CD4-positive, alpha-beta T cell treated with Interleukin-6 at 100 ng/mL for 8 hours (primary cell): ENCODE data around the gene NPC1L1.
A peak's percentile ranks its signal among the peaks of the same experiment; 100 is the strongest.
"Not testable (repeated sequence)": the region's sequence is repeated elsewhere in the genome, so short reads cannot be mapped to it uniquely, and the experiment has no call there.

ENCODE experiments used
- DNase-seq: peaks from one replicate; pipeline ENCODE4 v3.0.0-alpha.2; 2020; ENCODE audit warnings: mixed read lengths, low spot score

NPC1L1 gene

DNA sequence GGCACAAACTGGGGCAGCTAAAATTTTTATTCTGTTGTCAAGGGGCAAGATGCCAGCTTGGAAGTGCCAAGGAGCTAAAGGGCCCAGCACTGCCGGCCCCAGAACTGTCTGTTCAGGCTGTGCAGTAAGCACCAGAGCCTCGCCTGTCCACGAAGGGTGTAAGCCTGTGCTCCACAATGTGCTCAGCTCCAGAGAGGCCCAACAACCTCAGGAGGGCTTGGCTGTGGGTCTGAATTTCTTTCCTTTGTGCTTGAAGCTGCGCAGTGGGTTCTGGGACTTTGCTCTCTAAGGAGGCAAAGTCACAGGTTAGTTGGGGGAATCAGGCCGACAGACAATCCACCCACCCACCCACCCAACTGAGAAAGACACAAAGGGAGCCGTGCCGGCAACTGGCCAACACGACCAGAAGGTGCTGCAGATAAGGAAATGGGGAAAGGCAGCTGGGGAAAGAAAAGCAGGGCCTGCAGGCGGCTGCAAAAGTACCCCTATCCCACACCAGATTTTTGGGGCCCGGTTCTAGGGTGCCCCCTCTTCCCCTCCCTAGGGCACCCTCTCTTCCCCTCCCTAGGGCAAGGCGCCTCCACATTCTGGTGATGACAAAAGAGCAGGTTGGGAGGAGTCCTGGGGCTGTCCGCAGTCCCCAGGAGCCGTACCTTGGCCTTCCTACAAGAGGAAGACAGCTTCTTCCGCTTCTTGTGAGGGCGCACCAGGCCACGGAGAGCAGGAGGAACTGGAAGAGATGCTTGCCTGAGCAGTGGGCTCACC is 24.8 kb upstream of the NPC1L1 start:
- DNase-seq, result no peak

DNA sequence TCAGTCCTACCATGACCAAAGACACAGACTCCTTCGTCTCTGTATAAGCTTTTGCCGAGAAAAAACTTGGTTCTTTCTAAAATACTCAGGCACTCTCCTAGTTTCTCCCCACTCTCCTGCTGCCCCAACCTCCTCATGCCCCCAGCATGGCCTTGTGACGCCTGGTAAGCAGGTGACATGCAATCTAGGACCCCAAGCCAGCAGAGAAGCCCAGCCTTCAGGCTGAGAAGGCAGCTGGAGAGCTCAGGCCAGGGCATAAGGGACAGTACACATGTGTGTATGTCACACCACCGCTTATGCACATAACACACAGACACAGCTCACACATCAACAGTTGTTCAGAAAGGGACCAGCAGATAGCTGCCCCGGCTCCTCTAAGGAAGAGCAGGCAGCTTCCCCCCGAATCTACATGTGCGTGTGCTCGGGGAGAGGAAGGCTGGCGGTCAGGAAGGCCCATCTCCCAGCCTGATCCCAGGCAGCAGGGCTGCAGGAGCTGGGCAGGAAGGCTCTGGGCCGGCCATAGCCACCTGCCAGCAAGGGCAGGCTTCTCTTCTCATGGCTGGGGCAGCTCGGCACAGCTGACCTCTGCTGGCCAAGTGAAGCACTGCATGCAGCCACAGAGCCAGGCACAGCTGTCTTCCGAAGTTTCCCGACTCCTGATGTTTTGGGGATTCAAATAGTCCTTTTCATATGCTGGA is 24.1 kb upstream of the NPC1L1 start:
- DNase-seq, result peak; percentile 55

DNA sequence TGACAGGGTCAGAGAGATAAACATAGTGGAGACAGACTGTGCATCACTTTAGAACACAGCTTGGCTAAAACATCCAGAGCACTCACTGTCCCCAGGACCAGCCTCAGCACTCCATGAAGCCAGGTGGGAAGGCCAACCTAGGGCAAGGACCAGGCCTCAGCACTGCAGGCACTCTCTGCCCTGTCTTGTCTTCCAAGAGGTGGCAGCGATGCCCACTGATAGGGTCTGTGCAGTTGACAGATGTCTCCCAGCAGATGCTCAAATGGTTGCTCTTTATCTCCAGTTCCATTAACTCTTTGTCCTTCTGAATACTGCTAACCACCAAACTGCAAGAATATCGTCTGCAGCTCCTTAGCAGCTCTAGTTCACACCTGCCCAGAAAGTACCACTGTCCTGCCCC is 23.5 kb upstream of the NPC1L1 start:
- no peak for DNase-seq

DNA sequence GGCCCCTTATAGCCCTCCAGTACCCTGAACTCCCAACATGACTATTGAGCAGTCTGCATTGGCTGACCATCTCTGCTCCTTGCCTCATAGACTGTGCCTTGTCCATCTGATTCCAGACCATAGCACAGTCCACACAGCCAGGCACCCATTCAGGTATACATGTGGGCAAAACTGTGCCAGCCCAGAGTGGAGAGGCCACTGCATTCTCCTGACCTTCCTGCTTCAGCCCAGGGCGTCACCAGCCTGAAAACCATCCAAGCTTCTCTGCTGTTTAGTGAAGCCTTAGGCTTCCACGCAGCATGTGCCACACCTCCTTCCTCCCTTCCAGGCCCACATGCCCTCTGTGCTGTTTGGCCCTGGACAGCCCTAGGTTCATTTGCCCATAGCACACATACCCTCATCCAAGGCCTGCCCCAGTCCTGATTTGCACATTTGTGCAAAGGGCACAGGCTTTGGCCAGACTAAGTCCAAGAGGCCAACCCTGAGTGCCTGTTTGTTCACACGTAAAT is 22.1 kb upstream of the NPC1L1 start:
- DNase-seq, result no peak

DNA sequence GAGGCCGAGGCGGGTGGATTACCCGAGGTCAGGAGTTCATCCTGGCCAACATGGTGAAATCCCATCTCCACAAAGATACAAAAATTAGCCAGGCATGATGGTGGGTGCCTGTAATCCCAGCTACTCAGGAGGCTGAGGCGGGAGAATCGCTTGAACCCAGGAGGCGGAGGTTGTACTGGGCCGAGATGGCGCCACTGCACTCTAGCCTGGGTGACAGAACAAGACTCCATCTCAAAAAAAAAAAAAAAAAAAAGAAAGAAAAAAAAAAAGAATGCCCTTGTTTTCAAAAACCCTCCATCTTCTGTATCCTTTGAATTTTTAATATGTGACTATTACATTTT is 21.5 kb upstream of the NPC1L1 start:
- DNase-seq, result not testable (repeated sequence)

DNA sequence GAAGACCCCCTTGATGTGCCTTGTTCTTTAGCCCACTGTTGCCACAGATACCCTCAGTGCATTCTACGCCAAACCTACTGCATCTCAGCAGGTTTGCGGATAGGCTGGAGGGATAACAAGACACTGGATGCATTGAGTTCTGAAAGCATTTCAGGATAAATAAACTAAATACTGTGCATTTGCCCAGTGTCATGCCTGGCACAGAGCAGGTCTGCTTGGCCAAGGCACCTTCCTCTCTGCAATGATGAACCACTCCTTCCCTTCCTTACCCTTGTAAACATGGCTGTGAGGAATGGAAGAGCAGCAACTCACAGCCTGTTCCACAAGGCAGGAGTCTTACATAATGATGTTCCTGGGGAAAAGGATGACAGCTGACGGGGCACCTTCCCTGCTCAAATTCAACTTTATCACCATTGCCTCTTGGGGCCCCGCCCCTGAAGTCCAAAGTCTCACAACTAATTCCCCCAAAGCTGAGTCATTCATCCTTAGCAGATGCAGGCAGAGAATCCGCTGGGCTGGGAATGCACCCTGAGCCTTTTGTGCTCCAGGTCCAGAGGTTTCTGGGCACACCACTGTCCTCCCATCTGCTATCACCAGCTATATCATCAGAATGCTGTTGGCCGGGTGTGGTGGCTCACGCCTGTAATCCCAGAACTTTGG is 21.0 kb upstream of the NPC1L1 start:
- no peak for DNase-seq

DNA sequence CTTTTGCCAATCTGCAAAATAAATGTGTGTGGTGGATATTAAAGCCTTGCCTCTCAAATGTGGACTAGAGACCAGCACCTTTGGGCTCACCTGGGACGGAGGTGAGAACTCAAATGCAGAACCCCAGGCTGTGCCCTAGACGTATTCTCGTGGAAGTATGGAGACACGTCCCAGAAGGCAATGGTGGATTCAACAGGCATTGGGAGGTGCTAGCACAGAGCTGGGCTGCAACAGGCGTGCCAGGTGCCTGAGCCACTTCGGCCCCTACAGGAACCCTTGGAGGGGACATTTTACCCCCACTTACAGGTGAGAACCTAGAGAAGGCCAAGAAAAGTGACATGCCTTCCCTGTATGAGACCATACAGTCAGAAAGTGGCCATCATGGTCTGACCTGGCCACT is 20.4 kb upstream of the NPC1L1 start:
- no peak for DNase-seq

DNA sequence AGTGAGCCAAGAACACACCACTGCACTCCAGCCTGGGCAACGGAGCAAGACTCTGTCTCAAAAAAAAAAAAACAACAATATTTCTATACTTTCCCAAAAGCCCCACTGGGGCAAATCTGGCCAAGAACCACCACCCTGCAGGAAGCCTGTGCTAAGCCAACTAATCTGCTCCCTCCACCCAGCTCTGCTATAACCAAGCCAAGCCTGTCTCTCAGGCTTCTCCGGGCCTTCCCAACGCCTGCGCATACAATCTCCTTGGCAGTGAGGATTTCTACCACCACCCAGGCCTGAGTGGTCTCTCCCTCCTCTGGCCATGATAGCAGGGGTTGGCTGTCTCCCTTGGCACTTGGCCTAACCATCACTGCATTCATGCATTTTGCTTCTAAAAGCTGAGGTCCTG is 18.4 kb upstream of the NPC1L1 start:
- DNase-seq, result no peak

DNA sequence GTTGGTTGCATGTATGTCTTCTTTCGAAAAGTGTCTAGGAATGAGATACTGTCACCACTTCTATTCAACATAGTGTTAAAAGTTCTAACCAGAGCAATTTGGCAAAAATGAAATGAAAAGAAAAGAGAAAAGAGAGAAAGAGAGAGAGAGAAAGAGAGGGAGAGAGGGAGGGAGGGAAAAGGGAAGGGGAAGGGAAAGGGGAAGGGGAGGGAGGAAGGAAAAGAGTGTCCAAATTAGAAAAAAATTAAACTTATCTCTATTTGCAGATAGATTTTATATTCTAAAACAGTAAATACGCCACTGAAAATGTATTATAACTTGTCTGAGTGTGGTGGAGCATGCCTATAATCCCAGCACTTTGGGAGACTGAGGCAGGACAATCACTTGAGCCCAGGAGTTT is 16.4 kb upstream of the NPC1L1 start:
- no peak for DNase-seq

DNA sequence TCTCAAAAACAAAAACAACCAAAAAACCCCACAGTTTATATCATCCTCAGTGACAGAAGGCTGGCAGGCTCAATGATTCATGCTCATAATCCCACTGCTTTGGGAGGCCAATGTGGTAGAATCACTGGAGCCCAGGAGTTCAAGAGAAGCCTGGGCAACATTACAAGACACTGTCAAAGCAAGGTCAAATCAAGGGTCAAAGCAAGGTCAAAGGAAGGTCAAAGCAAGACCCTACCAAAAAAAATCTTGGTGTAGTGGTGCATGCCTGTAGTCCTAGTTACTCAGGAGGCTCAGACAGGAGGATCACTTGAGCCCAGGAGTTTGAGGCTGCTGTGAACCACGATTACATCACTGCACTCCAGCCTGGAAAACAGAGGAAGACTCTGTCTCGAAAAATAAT is 14.2 kb upstream of the NPC1L1 start:
- no peak for DNase-seq

DNA sequence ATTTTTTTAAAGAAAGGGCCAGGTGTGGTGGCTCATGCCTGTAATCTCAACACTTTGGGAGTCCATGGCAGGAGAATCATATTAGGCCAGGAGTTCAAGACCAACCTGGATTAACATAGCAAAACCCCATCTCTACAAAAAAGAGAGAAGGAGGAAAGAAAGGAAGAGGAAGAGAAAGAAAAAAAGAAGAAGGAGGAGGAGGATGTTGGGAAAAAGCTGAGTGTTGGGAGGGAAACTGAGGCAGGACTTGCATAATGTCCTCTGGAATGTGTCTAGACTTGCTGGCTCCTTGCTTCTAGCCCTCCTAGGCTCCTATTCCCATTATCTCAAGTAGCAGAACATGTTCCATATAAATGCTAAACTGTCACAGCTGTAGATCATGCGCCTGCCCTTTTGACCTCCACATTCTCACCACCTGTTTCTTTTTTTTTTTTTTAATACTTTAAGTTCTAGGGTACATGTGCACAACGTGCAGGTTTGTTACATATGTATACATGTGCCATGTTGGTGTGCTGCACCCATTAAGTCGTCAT is 11.4 kb upstream of the NPC1L1 start:
- not testable (repeated sequence) for DNase-seq

DNA sequence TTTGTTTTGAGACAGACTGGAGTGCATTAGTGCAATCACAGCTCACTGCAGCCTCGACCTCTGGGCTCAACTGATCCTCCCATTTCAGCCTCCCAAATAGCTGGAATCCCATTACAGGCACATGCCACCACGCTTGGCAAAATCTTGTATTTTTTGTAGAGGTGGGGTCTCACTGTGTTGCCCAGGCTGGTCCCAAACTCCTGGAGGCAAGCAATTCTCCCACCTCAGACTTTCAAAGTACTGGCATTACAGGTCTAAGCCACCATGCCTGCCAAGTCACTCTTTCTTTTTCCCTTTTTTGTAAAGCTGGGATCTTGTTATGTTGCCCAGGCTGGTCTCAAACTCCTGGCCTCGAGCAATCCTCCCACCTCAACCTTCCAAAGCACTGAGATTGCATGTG is 8.3 kb upstream of the NPC1L1 start:
- DNase-seq, result no peak

DNA sequence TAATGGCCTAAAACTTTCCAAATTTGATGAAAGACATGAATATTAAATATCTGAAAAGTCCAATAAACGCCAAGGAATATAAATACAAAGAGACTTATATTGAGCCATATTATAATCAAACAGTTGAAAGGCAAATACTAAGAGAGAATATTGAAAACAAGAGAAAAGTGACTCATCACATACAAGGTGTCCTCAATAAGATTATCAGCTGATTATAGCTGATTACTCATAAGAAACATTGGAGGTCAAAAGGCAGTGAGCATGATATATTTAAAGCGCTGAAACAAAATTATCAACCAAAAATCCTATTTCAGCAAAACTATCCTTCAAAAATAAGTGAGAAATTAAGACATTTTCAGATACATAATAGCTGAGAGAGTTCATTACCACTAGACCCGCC is 7.8 kb upstream of the NPC1L1 start:
- DNase-seq, result no peak

DNA sequence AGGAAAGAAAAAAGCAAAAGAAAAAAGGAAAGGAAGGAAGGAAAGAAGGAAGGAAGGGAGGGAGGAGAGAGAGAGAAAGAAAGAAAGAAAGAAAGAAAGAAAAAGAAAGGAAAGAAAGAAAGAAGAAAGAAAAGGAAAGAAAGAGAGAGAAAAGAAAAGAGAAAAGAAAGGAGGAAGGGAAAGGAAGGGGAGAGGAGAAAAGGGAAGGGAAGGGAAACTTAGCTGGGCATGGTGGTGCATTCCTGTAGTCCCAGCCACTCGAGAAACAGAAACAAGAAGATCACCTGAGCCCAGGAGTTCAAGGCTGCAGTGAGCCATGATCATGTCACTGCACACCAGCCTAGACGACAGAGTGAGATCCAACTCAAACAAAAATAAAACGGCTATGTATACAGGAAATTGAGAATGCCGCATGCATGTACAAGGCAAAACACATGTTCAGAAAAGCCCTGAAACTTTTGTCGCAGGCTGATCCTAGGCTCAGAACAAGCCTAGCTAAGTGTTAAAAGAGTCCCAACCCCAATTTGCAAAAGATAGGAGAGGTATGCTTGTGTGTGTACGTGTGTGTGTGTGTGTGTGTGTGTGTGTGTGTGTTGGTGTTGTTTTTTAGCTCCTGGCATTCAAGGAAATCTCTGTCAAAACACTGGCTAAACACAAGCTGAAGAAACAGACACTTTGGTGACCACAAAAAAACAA is 6.6 kb upstream of the NPC1L1 start:
- DNase-seq, result no peak

DNA sequence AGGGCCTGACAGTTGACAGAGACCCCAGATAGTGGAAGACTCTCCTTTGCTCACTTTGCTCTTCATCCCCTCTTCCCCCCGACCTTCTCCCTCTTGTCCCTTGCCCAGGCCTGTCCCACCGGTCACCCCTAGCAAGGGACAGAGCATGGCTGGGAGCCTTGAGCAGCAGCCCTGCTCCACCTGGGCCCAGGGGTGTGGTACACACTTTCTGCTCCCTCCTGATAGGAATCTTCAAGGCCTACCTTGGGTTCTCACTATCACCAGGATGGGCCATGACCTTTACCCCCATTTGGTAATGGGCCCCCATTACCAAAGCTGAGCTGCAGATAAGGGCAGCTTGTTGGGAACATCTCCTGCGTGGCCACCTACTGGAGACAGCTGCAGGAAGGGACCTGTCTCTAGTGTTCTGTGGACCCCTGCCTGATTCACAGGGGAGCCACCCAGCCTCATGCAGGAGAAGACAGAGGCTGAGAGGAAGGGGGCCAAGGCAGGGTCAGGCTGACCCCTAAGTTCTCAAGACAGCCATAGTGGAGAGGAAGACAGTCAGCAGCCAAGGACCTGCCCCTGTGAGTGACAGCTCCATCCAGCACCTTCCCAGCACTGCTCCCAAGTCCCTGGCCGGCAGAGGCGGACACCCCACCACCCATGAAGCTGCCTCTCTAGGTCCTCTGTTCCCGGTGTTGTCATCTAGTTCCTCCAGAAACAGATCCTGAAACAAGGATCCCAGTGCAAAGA is 913 bp upstream of the NPC1L1 start:
- DNase-seq, result no peak

DNA sequence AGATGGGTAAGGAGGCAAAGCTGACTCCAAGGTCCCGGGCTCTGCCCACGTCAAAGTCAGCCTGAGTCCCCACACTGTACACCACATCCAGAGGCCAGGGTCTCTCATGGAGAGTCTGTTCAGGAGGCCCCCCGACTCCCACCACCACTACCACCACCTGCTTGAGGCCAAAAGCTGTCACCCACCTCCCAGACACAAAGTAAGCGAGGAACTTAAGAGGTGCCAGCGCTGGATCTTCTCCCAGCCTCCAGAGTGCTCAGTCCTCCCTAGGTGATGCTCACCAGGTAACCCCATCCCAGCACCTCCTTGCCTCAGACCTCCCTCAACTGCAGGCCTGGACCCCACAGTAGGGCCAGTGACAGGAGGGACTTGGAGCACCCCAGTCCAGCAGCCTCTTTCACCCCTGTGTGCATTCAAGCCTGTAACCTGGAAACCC is 520 bp downstream of the NPC1L1 start:
- no peak for DNase-seq

DNA sequence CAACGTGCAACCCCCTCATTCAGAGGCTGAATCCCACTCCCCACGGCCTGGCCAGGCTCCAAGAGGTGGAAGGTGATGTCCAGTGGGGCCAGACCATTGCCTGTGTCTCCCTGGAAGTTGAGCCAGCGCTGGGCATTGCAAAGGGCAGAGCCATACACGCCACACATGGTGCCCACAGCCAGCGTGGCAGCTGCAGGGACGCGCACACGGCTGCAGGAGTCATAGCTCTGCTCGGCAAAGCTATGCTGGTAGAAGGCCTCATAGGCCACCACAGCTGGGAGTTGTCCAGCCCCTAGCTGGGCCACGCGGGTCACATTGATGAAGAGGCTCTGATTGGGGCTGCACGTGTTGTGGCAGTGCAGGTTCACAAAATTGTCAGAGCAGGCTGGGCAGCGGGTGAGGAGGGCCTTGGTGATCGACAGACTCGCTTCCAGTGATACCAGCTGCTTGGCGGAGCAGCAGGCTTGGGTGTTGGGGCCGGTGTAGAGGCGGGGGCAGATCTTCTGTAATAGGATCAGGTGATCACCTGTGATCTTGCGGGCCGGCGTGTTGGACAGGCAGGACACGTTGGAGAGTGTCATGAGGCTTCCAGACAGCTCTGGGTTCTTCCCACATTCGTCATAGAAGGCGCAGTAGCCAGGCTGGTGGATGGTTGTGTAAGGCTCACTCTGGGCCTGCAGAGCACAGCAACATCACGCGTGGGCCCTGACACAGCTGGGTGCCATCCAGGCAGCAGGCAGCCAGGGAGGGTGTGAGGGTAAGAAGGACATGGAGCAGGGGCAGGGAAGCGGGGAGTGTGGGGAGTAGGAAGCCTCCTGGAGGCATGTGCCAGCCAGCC is 1.2 kb downstream of the NPC1L1 start:
- no peak for DNase-seq

DNA sequence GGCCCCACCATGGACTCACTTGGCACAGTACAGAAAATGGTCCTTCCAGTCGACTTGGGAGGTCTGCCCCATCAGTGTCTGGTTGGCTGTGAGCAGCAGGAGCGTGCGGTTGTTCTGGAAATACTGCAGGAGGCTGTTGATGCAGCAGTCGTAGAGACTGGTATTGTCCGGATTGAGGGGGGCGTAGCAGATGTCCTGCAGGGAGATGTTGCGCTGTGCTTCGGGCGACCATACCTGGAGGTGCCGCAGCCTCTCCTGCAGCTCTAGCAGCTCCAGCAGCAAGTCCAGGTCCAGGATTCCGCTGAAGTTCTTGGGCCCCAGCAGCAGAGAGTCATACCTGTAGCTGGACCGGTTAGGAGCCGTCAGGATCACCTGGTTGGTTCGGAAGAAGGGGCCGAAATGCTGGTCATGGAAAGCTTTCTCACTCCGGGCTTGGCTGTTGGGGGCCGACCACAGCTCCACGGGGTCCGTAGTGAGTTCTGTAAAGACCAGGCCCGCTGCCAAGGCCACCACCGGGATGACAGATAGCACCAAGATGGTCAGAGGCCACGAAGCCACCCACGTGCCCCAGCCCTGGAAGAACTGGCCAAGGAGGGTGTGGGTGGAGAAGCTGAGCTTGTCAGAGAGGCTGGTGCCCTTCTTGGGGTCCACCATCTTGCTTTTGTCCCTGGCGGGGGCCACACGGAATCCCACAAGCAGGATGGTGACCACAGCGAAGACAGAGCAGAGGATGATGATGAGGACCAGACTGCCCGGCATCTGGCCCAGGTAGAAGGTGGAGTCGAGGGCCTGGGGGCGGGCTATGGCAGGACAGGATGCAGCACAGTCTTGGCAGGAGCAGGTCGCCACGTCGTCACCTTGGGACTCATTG is 2.1 kb downstream of the NPC1L1 start:
- DNase-seq, result no peak

DNA sequence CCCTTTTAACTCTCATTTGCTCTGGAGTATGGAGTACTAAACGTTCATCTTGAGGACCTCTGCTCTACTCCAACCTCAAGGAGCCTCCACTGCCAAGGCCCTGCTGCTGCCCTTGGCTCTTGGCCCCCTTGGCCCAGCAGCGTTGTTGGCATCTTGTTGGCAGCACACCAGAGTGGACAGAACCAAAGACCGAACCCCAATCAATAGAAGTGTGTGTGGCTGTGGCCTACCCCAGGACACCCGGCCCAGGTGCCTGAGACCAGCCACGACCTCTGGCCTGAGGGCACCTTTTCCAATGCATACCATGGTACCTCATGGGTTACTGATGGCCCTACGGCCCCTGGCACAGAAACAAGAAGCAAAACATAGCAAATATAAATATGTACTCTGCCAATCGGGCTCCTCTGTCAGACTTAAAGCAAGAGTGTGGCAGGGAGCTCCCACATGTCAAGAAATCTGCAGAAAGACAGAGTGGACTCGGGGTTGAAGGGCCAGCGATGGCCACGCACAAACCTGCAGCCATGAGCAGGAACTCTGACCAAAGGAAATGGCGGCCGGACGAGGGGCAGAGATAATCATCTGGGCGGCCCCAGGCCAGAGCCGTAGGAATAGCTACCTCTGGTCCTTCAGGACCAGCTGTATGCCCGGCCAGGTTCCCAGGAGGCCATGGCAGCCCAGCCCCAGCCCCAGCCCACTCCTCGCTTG is 2.9 kb downstream of the NPC1L1 start:
- DNase-seq, result no peak
